Measurements from ENCODE around the gene SPOCK1.

GRCh38 chr5:137310051-137310730 lies 188.9 kb downstream of the SPOCK1 start:
- TF ChIP-seq POLR2A (IDR thresholded peaks at IDR 0.05) (no peak), CTCF (IDR thresholded peaks at IDR 0.05) (no peak), POLR2AphosphoS5 (IDR thresholded peaks at IDR 0.05) (no peak)

Data from transverse colon (tissue), 4 donors.